Uterus (tissue), 2 donors: Measurements from ENCODE around the gene KBTBD6.

Experiments
- CTCF ChIP-seq, 4 experiments: fragments of 200-600 bp in 2 of 4; fragments of 450-650 bp in 2 of 4; sonication (generic) in 2 of 4; IDR thresholded peaks; one replicate each; pipeline ENCODE4 v1.5.1; 2016 to 2019; ENCODE audit warnings: antibody characterized with exemption in 4 of 4, mild to moderate bottlenecking in 2 of 4, moderate library complexity in 1 of 4
- POLR2A ChIP-seq, 2 donors: fragments of 450-650 bp; IDR thresholded peaks; one replicate each; pipeline ENCODE4 v1.6.1; 2016; ENCODE audit warnings: antibody characterized with exemption in 2 of 2, mild to moderate bottlenecking in 1 of 2, moderate library complexity in 1 of 2

- no peak for TF ChIP-seq CTCF (IDR thresholded peaks at IDR 0.05)
- no peak for TF ChIP-seq POLR2A (IDR thresholded peaks at IDR 0.05)
Measured at GRCh38 chr13:41127701-41128100, 4.9 kb downstream of the KBTBD6 start.
